ENCODE results near the gene SVOPL.
A peak's percentile ranks its signal among the peaks of the same experiment; 100 is the strongest.

GRCh38 chr7:138738551-138739335 lies 37.6 kb upstream of the SVOPL start:
- TF ChIP-seq POLR2AphosphoS5 (IDR thresholded peaks at IDR 0.05; ENCODE audit: low read depth, low read length) (no peak), CTCF (IDR thresholded peaks at IDR 0.05) (peak; percentile 99), EP300 (IDR thresholded peaks at IDR 0.05; ENCODE audit: borderline replicate concordance in 1 of 2, low read depth in 1 of 2, low read length in 1 of 2) (no peak), TCF12 (IDR thresholded peaks at IDR 0.05) (no peak), RAD21 (IDR thresholded peaks at IDR 0.05; ENCODE audit: low read length) (peak; percentile 100), NFIC (IDR thresholded peaks at IDR 0.05; ENCODE audit: borderline replicate concordance) (0 out of 2 replicates have a peak, but pooled peaks have one; percentile 6), EZH2phosphoT487 (IDR thresholded peaks at IDR 0.05; ENCODE audit: borderline replicate concordance, low read depth) (no peak), FOXM1 (IDR thresholded peaks at IDR 0.05; ENCODE audit: low read depth) (no peak), MAX (IDR thresholded peaks at IDR 0.05; ENCODE audit: low read depth) (peak; percentile 56; the same call in 1 of the 2 replicates), NRF1 (IDR thresholded peaks at IDR 0.05; ENCODE audit: low read depth, low read length) (no peak; the same call in 1 of the 2 replicates), SIN3A (IDR thresholded peaks at IDR 0.05; ENCODE audit: borderline replicate concordance, low read depth, low read length) (no peak), GATA2 (CRISPR knock-in tag; IDR thresholded peaks at IDR 0.05) (0 out of 2 replicates have a peak, but pooled peaks have one; percentile 9), YY1 (IDR thresholded peaks at IDR 0.05; ENCODE audit: low read depth) (no peak), REST (IDR thresholded peaks at IDR 0.05; ENCODE audit: low read depth, low read length) (no peak)
